Caco-2 (cell line): ENCODE measurements around the gene ADK. TPM values are rescaled to one million over a fixed set of nuclear protein-coding genes. Genes with fewer than 3 reads are reported as not detected.

ENCODE experiments used
- BruUV-seq: library from RNA; stranded (reverse); fragments of 400-500 nt; replicated peaks from 2 replicates; lab custom pipeline; 2021; lab: Mats Ljungman, UMichigan
- CTCF ChIA-PET: fragments of 300-600 bp; sonication (Branson Sonifier 250); formaldehyde crosslinking; loops from one replicate; lab custom pipeline; 2022; ENCODE audit warnings: antibody characterized with exemption; lab: Charles Lee
- POLR2A ChIA-PET: fragments of 300-600 bp; sonication (Branson Sonifier 250); formaldehyde crosslinking; loops from one replicate; lab custom pipeline; 2022; ENCODE audit warnings: antibody characterized with exemption; lab: Charles Lee
- DNase-seq, 2 experiments: peaks; one replicate each; pipeline versions ENCODE4 v3.0.0 to v3.0.0-alpha.2; 2020 to 2022
- H3K27me3 ChIP-seq: replicated peaks from 2 replicates; pipeline ENCODE4 v1.6.0; 2011; ENCODE audit warnings: low read length; ENCODE audit not compliant: control insufficient read depth, insufficient read depth
- H3K36me3 ChIP-seq: 2 replicates; pipeline ENCODE4 v1.5.1; 2011; ENCODE audit warnings: low read length; ENCODE audit not compliant: control insufficient read depth, insufficient read depth
- H3K4me1 ChIP-seq: fragments of 250-450 bp; sonication (Bioruptor Pico); 2 replicates; pipeline ENCODE4 v1.5.1; 2020; ENCODE audit warnings: mild to moderate bottlenecking
- H3K4me3 ChIP-seq: 2 replicates; pipeline ENCODE4 v1.5.1; 2011; ENCODE audit warnings: low read depth, mild to moderate bottlenecking, control low read depth, low read length
- H3K9me3 ChIP-seq: fragments of 250-450 bp; sonication (Bioruptor Pico); 2 replicates; pipeline ENCODE4 v1.5.1; 2020; ENCODE audit warnings: mild to moderate bottlenecking, moderate library complexity
- H3K27ac Mint-ChIP-seq: one replicate; pipeline ENCODE4 v1.8.0; 2022; ENCODE audit warnings: mixed read lengths; ENCODE audit not compliant: unreplicated experiment
- H3K27me3 Mint-ChIP-seq: one replicate; pipeline ENCODE4 v1.8.0; 2022; ENCODE audit warnings: mixed read lengths; ENCODE audit not compliant: insufficient read depth, unreplicated experiment
- H3K36me3 Mint-ChIP-seq: one replicate; pipeline ENCODE4 v1.8.0; 2022; ENCODE audit warnings: mild to moderate bottlenecking, mixed read lengths; ENCODE audit not compliant: insufficient read depth, unreplicated experiment
- H3K4me1 Mint-ChIP-seq: one replicate; pipeline ENCODE4 v1.8.0; 2022; ENCODE audit warnings: low read depth, mixed read lengths; ENCODE audit not compliant: unreplicated experiment
- H3K4me3 Mint-ChIP-seq: one replicate; pipeline ENCODE4 v1.8.0; 2022; ENCODE audit warnings: mild to moderate bottlenecking, moderate library complexity, mixed read lengths; ENCODE audit not compliant: unreplicated experiment
- H3K9me3 Mint-ChIP-seq: one replicate; pipeline ENCODE4 v1.8.0; 2022; ENCODE audit warnings: mixed read lengths; ENCODE audit not compliant: unreplicated experiment
- intact Hi-C: fragments of 100-400 bp; cut with micrococcal nuclease; formaldehyde crosslinking; loops from one replicate; pipeline ENCODE4 v1.10.0; 2022; ENCODE audit not compliant: unreplicated experiment
- total RNA-seq: library from RNA; stranded (reverse); gene quantifications from 2 replicates; pipeline ENCODE4 v1.2.3, GENCODE V29; 2022
- TF ChIP-seq, protein P1 (sequence below), 2 experiments: fragments of 200-600 bp in 1 of 2; IDR thresholded peaks; 1 replicate in 1 of 2; 2 replicates in 1 of 2; pipeline versions ENCODE4 v1.5.1 to v1.8.0; 2011 to 2022; ENCODE audit warnings: antibody characterized with exemption in 1 of 2, control low read depth in 1 of 2, inconsistent platforms in 1 of 2, low read depth in 1 of 2, low read length in 1 of 2, mild to moderate bottlenecking in 1 of 2, moderate library complexity in 1 of 2; ENCODE audit not compliant: insufficient read depth in 1 of 2, severe bottlenecking in 1 of 2, unreplicated experiment in 1 of 2

ADK gene
- total RNA-seq, 1 experiment from 2014 or later: 105 TPM

DNA sequence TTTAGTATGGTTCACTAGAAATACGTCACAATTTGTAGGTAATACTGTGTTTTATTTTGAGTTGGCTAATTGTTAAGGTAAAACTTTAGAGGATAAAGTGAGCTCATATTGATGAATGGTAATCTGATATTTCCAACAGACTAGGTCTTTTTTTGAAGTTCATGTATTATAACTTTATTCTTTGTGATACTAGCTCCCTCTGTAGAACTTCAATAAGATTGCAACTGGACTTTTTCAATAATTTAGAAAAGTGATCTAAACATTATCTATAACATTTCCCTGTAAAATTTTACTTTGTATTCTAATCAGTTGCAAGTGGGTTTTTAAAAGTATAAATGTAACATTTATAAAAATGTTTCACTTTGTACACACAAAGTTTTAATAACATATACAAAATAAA, 83.5 kb downstream of the ADK start:
- Histone ChIP-seq H3K4me3 (no peak overlapping the region), H3K36me3 (no peaks in the 10 kb centered on the region), H3K4me1 (no peaks in the 10 kb centered on the region), H3K9me3 (no peaks in the 10 kb centered on the region), H3K27me3 (no peaks in the 10 kb centered on the region)
- Mint-ChIP-seq H3K4me3 (no peak overlapping the region), H3K27me3 (no peaks in the 10 kb centered on the region), H3K27ac (no peak overlapping the region), H3K4me1 (no peaks in the 10 kb centered on the region), H3K36me3 (no peaks in the 10 kb centered on the region), H3K9me3 (no peaks in the 10 kb centered on the region)
- ChIA-PET CTCF (interaction anchor here (0.8 kb wide), 1 partner anchor 84 kb away, joined by 6 read pairs; the partner anchor contains the start of genes ADK and AP3M1), POLR2A (interaction anchor here (0.6 kb wide), 1 partner anchor 877 kb away, joined by 4 read pairs; the partner anchor contains the start of gene SAMD8)
- TF ChIP-seq, protein P1, sequence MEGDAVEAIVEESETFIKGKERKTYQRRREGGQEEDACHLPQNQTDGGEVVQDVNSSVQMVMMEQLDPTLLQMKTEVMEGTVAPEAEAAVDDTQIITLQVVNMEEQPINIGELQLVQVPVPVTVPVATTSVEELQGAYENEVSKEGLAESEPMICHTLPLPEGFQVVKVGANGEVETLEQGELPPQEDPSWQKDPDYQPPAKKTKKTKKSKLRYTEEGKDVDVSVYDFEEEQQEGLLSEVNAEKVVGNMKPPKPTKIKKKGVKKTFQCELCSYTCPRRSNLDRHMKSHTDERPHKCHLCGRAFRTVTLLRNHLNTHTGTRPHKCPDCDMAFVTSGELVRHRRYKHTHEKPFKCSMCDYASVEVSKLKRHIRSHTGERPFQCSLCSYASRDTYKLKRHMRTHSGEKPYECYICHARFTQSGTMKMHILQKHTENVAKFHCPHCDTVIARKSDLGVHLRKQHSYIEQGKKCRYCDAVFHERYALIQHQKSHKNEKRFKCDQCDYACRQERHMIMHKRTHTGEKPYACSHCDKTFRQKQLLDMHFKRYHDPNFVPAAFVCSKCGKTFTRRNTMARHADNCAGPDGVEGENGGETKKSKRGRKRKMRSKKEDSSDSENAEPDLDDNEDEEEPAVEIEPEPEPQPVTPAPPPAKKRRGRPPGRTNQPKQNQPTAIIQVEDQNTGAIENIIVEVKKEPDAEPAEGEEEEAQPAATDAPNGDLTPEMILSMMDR (IDR thresholded peaks at IDR 0.05; ENCODE audit: insufficient read depth in 1 of 2, low read depth in 1 of 2, low read length in 1 of 2, severe bottlenecking in 1 of 2, unreplicated experiment in 1 of 2): no peak
- no peak for DNase-seq
- intact Hi-C loops: no loop called here
- BruUV-seq: no TSS peak

DNA sequence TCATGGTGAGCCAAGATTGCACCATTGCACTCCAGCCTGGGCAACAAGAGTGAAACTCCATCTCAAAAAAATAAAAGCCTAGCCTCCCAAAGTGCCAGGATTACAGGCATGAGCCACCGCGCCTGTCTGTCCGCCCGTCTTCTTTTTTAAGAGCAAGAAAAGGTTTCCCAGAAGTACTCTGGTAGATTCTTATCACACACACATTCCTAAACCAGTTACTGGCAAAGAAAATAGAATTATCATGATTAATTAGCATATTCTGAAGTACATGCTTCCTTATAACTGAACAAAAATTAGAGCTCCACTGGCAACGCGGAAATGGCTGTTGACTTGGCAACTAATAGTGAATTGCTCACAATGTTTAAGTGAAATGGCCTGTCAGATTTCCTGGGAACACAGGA, 87.0 kb downstream of the ADK start:
- TF ChIP-seq, protein P1 (IDR thresholded peaks at IDR 0.05; ENCODE audit: insufficient read depth in 1 of 2, low read depth in 1 of 2, low read length in 1 of 2, severe bottlenecking in 1 of 2, unreplicated experiment in 1 of 2): no peak
- H3K4me3 ChIP-seq: no peak overlapping the region
- Mint-ChIP-seq H3K4me3 (no peak overlapping the region), H3K4me1 (peaks cover 7% of the 10 kb centered on the region), H3K27me3 (no peaks in the 10 kb centered on the region), H3K9me3 (no peaks in the 10 kb centered on the region), H3K36me3 (no peaks in the 10 kb centered on the region), H3K27ac (no peak overlapping the region)
- no TSS peak for BruUV-seq
- intact Hi-C loops: no loop called here
- ChIA-PET POLR2A (interaction anchor here (0.6 kb wide), 2 partner anchors 62 to 87 kb away, joined by 3 read pairs; partner anchors contain the start of genes ADK and AP3M1), CTCF (no interaction called here)
- no peaks in the 10 kb centered on the region for H3K9me3 ChIP-seq
- H3K27me3 ChIP-seq: no peaks in the 10 kb centered on the region
- DNase-seq: no peak
- H3K36me3 ChIP-seq: no peaks in the 10 kb centered on the region
- H3K4me1 ChIP-seq: no peaks in the 10 kb centered on the region

DNA sequence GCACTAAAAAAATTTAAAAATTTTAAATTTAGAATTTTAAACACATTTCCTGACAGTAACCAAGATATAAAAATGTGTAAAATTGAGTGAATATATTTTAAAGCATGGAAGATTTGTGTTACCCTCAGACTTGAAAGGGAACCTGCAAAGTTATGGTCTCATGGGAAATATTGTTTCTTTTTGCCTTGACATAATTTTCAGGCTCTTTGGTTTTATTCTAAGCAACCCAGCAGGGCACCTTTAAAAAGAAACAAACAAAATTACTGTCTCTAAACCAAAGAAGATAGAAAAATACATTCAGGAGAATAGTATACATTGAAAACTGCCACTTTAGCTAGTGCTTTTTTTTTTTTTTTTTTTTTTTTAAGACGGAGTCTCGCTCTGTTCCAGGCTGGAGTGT, 87.5 kb downstream of the ADK start:
- H3K27ac Mint-ChIP-seq: no peak overlapping the region
- POLR2A ChIA-PET: interaction anchor here (0.6 kb wide), 2 partner anchors 62 to 88 kb away, joined by 3 read pairs; partner anchors contain the start of genes ADK and AP3M1
- no peaks in the 10 kb centered on the region for H3K27me3 Mint-ChIP-seq
- DNase-seq: no peak
- H3K4me3 Mint-ChIP-seq: no peak overlapping the region
- H3K36me3 Mint-ChIP-seq: no peaks in the 10 kb centered on the region
- CTCF ChIA-PET: no interaction called here
- intact Hi-C loops: no loop called here
- no peaks in the 10 kb centered on the region for H3K4me1 ChIP-seq
- no TSS peak for BruUV-seq
- no peaks in the 10 kb centered on the region for H3K27me3 ChIP-seq
- H3K9me3 Mint-ChIP-seq: no peaks in the 10 kb centered on the region
- no peaks in the 10 kb centered on the region for H3K36me3 ChIP-seq
- TF ChIP-seq, protein P1 (IDR thresholded peaks at IDR 0.05; ENCODE audit: insufficient read depth in 1 of 2, low read depth in 1 of 2, low read length in 1 of 2, severe bottlenecking in 1 of 2, unreplicated experiment in 1 of 2): no peak
- H3K4me3 ChIP-seq: no peak overlapping the region
- H3K4me1 Mint-ChIP-seq: peaks cover 7% of the 10 kb centered on the region
- H3K9me3 ChIP-seq: no peaks in the 10 kb centered on the region
